NCI-H524 (cell line): ENCODE measurements around the gene GAB2.
"Not testable (repeated sequence)": the region's sequence is repeated elsewhere in the genome, so short reads cannot be mapped to it uniquely, and the experiment has no call there.

Experiments used
- DNase-seq, 2 experiments: peaks; one replicate each; lab custom pipeline; 2025; lab: John Stamatoyannopoulos, UW

The GAB2 gene

GRCh38 chr11:78313181-78313795 is 104.3 kb downstream of the GAB2 start:
- DNase-seq, result no peak

- DNase-seq, result no peak
Measured at GRCh38 chr11:78312712-78313111, 104.9 kb downstream of the GAB2 start.

GRCh38 chr11:78311702-78312371 is 105.8 kb downstream of the GAB2 start:
- DNase-seq, result no peak

GRCh38 chr11:78310500-78310909 is 107.1 kb downstream of the GAB2 start:
- DNase-seq, result no peak

GRCh38 chr11:78304201-78304600 is 113.4 kb downstream of the GAB2 start:
- DNase-seq, result no peak

GRCh38 chr11:78300108-78300839 is 117.3 kb downstream of the GAB2 start:
- no peak for DNase-seq

- peak; percentile 51 to 88 for DNase-seq
Measured at GRCh38 chr11:78299000-78299710, 118.5 kb downstream of the GAB2 start.

- DNase-seq, result no peak
Measured at GRCh38 chr11:78298291-78298771, 119.3 kb downstream of the GAB2 start.

GRCh38 chr11:78295991-78296930 is 121.4 kb downstream of the GAB2 start:
- peak; percentile 5 to 51 for DNase-seq

GRCh38 chr11:78295347-78295746 is 122.3 kb downstream of the GAB2 start:
- DNase-seq, result no peak

GRCh38 chr11:78294100-78294499 is 123.5 kb downstream of the GAB2 start:
- DNase-seq, result not testable (repeated sequence)

GRCh38 chr11:78293536-78293935 is 124.1 kb downstream of the GAB2 start:
- DNase-seq, result no peak

- no peak for DNase-seq
Measured at GRCh38 chr11:78292109-78292803, 125.4 kb downstream of the GAB2 start.

- no peak for DNase-seq
Measured at GRCh38 chr11:78291503-78292108, 126.0 kb downstream of the GAB2 start.

- DNase-seq, result no peak
Measured at GRCh38 chr11:78290293-78291176, 127.1 kb downstream of the GAB2 start.

- no peak for DNase-seq
Measured at GRCh38 chr11:78289552-78290292, 127.9 kb downstream of the GAB2 start.

- DNase-seq, result no peak
Measured at GRCh38 chr11:78284260-78284659, 133.4 kb downstream of the GAB2 start.

- DNase-seq, result no peak
Measured at GRCh38 chr11:78282821-78283220, 134.8 kb downstream of the GAB2 start.
